ENCODE results near the gene ZNF609.

The ZNF609 gene

GRCh38 chr15:64443016-64443415 is 17.4 kb upstream of the ZNF609 start:
- CTCF ChIA-PET, result no interaction called here
- DNase-seq (ENCODE audit: extremely low spot score), result no peak
- TF ChIP-seq CTCF (IDR thresholded peaks at IDR 0.05; ENCODE audit: control extremely low read depth, extremely low read depth, low read depth, missing control alignments), result no peak
- POLR2A ChIA-PET, result no interaction called here

DNA sequence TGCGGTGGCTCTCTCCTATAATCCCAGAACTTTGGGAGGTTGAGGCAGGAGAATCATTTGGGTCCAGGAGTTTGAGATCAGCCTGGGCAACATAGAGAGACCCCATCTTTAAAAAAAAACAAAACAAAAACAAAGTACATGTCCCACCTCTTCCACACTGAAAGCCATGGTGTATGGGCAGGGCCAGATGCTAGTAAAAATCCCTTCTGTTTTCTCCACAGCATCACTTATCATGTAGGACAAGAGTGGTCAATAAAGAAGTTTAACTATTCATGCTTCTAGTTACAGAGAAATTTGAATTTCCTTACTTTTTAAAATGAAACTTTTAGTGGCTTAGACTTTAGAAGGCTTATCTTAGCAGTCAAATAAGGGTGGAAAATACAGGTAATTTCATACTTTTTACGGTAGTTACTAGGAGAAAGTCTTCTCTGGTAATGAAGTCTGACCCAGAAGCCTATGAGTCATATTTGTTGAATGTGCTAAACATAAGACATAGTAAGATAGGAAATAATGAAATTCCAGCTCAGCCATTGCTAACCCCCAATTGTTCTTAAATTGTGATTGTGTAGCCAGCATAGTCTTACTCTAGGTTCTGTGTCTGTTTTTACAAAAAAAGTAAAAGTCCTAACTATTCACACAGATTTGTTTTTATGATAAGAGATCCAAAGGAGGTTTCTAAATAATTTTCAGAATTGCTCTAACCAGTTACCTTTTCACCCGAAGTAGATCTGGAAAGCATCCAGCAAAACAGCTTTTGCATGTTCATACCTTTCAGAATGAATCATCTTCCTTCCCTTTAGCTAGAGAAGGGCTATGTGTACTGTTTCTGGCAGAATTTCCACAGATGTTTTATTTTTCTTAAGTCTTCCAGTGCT is 16.4 kb upstream of the ZNF609 start:
- CTCF ChIA-PET, result interaction anchor here (1.0 to 1.2 kb wide), 2 partner anchors 252 to 285 kb away, joined by 3 read pairs; no protein-coding TSS in a partner anchor
- no peak for TF ChIP-seq CTCF (IDR thresholded peaks at IDR 0.05; ENCODE audit: control extremely low read depth, extremely low read depth, low read depth, missing control alignments)
- POLR2A ChIA-PET, result interaction anchor here (0.6 kb wide), 1 partner anchor 18 kb away, joined by 3 read pairs; no protein-coding TSS in a partner anchor
- peak; percentile 63 for DNase-seq (ENCODE audit: extremely low spot score)

DNA sequence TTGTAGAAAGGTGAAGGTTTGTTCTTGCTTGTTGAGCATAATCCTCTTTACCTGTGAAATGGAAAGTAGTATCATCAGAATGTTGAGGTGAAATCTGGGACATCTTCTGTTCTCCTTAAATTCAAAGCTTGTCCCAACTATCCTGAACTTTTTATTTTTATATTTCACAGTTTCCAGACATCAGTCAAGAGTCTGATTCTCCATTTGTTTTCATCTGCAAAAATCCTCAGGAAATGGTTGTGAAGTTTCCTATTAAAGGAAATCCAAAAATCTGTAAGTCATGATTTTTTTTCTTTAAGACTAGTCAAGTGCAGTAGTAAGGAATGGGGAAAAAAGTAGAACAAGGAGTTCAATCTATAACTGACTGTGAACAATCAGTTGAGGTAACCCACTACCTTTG is 15.5 kb upstream of the ZNF609 start:
- TF ChIP-seq CTCF (IDR thresholded peaks at IDR 0.05; ENCODE audit: control extremely low read depth, extremely low read depth, low read depth, missing control alignments), result no peak
- ChIA-PET CTCF (interaction anchor here (1.0 to 1.2 kb wide), 2 partner anchors 251 to 284 kb away, joined by 3 read pairs; no protein-coding TSS in a partner anchor), POLR2A (interaction anchor here (0.6 kb wide), 1 partner anchor 46 kb away, joined by 5 read pairs; no protein-coding TSS in a partner anchor)
- DNase-seq (ENCODE audit: extremely low spot score), result no peak

GRCh38 chr15:64447536-64448315 is 12.7 kb upstream of the ZNF609 start:
- POLR2A ChIA-PET, result no interaction called here
- DNase-seq (ENCODE audit: extremely low spot score), result peak; percentile 48
- no peak for TF ChIP-seq CTCF (IDR thresholded peaks at IDR 0.05; ENCODE audit: control extremely low read depth, extremely low read depth, low read depth, missing control alignments)
- CTCF ChIA-PET, result interaction anchor here (1.1 to 1.2 kb wide), 4 partner anchors 17 to 280 kb away, joined by 3 to 4 read pairs (median 3); no protein-coding TSS in a partner anchor

DNA sequence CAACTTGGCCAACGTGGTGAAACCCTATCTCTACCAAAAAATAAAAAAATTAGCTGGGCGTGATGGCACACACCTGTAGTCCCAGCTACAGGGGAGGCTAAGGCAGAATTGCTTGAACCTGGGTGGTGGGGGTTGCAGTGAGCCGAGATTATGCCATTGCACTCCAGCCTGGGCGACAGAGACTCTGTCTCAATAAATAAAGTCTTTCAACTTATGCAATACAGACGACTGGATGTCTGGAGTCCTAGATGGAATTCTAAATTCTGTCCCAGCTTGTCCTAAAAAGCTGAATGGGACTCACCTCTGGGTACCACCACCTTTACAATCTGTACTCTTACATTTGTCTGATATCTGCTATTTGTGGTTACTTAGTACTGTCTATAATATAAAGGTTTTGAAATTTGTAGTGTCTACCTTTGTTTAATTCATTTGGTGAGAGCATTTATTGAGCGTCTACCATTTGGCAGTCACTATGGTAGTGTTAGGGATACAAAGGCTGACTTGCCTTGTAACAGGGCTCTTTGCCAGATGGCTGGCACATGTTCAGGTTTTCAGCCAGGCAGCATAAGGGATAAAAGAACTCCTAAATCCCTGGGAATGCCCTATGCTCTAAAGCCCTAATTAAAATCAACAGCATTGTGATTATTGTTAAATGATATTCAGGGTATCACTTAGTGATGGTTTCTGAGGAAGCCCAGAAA is 7.2 kb upstream of the ZNF609 start:
- no peak for TF ChIP-seq CTCF (IDR thresholded peaks at IDR 0.05; ENCODE audit: control extremely low read depth, extremely low read depth, low read depth, missing control alignments)
- DNase-seq (ENCODE audit: extremely low spot score), result no peak
- ChIA-PET CTCF (interaction anchor here (1.1 kb wide), 2 partner anchors 8 to 200 kb away, joined by 3 to 5 read pairs; no protein-coding TSS in a partner anchor), POLR2A (no interaction called here)

DNA sequence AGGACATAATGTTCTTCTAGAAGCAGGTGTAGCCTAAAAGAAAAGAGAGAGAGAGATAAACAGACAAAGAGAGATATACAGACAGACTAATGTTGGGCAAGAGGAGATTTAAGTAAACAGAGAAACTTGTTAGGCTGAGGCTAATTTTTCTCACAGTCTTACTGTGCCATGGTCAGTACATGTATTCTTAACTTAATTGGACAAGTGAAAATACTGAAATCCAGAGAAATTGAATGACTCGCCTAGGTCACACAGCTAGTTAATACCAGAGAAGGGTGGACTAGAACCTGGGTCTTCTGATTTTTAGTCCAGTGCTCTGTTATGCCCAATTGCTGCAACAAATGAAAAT is 6.7 kb upstream of the ZNF609 start:
- no peak for TF ChIP-seq CTCF (IDR thresholded peaks at IDR 0.05; ENCODE audit: control extremely low read depth, extremely low read depth, low read depth, missing control alignments)
- ChIA-PET CTCF (no interaction called here), POLR2A (no interaction called here)
- no peak for DNase-seq (ENCODE audit: extremely low spot score)

Data from GM10248 (cell line).